Lower leg skin (tissue), 3 donors: Measurements from ENCODE around the gene SKA3.

ENCODE experiments used
- CTCF ChIP-seq, 3 donors: fragments of 450-650 bp; IDR thresholded peaks; one replicate each; pipeline ENCODE4 v1.5.1; 2016; ENCODE audit warnings: antibody characterized with exemption in 3 of 3, mild to moderate bottlenecking in 3 of 3, moderate library complexity in 2 of 3
- POLR2A ChIP-seq, 2 donors: fragments of 450-650 bp; IDR thresholded peaks; one replicate each; pipeline ENCODE4 v1.6.1; 2016 to 2017; ENCODE audit warnings: antibody characterized with exemption in 2 of 2, mild to moderate bottlenecking in 1 of 2, moderate library complexity in 1 of 2

GRCh38 chr13:21175656-21176214, 617 bp downstream of the SKA3 start:
- TF ChIP-seq CTCF (IDR thresholded peaks at IDR 0.05) (no peak), POLR2A (IDR thresholded peaks at IDR 0.05) (no peak)
